K562 (cell line): ENCODE results near the gene TIFAB. TPM values are rescaled to one million over a fixed set of nuclear protein-coding genes. Genes with fewer than 3 reads are reported as not detected.

Source experiments
- ATAC-seq: fragments of 200-7000 bp; cut with Tn5 transposase; 3 replicates; pipeline ENCODE4 v1.9.1; 2020; ENCODE audit warnings: moderate library complexity
- BruUV-seq: library from RNA; stranded (reverse); fragments of 400-500 nt; replicated peaks from 2 replicates; lab custom pipeline; 2021; lab: Mats Ljungman, UMichigan
- CTCF ChIA-PET: fragments of 300-600 bp; formaldehyde crosslinking; extraction: SDS; loops from one replicate; lab custom pipeline; 2021; ENCODE audit warnings: low intra/inter-chr PET ratio; lab: Yijun Ruan, JAX
- POLR2A ChIA-PET: fragments of 300-600, 350-650 bp; sonication (Branson Sonifier 250); formaldehyde crosslinking; extraction: SDS; loops from one replicate; lab custom pipeline; 2021; ENCODE audit warnings: antibody characterized with exemption, inconsistent platforms; lab: Yijun Ruan, JAX
- DNase-seq, 4 experiments: peaks; one replicate each; pipeline versions ENCODE4 v3.0.0 to v3.0.0-alpha.2; 2011 to 2018; ENCODE audit warnings: low spot score in 3 of 4, mixed read lengths in 3 of 4; ENCODE audit errors: extremely low read depth in 1 of 4
- FAIRE-seq: peaks from 2 replicates; lab custom pipeline; 2011; peaks lifted over from hg19 to GRCh38; lab: Jason Lieb, UNC
- H2AFZ ChIP-seq: 2 replicates; pipeline ENCODE4 v1.6.0; 2011; ENCODE audit warnings: low read depth, low read length, control low read depth, inconsistent platforms
- H3K27ac ChIP-seq: fragments of 200-600 bp; 3 replicates; pipeline ENCODE4 v1.8.0; 2011; ENCODE audit warnings: low read depth, mild to moderate bottlenecking, control low read depth, inconsistent platforms, low read length, moderate library complexity, mixed read lengths; ENCODE audit errors: extremely low read depth
- H3K27me3 ChIP-seq, 2 experiments: fragments of 300-600 bp in 1 of 2; 2 replicates in 1 of 2; 3 replicates in 1 of 2; pipeline versions ENCODE4 v1.6.0 to v1.8.0; 2011; ENCODE audit warnings: inconsistent platforms in 2 of 2, low read length in 2 of 2, mild to moderate bottlenecking in 1 of 2, mixed read lengths in 1 of 2, moderate library complexity in 1 of 2; ENCODE audit not compliant: control insufficient read depth in 2 of 2, insufficient read depth in 2 of 2
- H3K36me3 ChIP-seq: fragments of 300-600 bp; 3 replicates; pipeline ENCODE4 v1.8.0; 2011; ENCODE audit warnings: mild to moderate bottlenecking, low read length, inconsistent platforms; ENCODE audit not compliant: control insufficient read depth, insufficient read depth
- H3K4me1 ChIP-seq, 2 experiments: fragments of 200-600 bp in 1 of 2; replicated peaks in 1 of 2; 2 replicates in 1 of 2; 3 replicates in 1 of 2; pipeline versions ENCODE4 v1.5.1 to v1.8.0; 2011; ENCODE audit warnings: inconsistent platforms in 2 of 2, low read length in 2 of 2, mild to moderate bottlenecking in 1 of 2, mixed read lengths in 1 of 2, moderate library complexity in 1 of 2; ENCODE audit not compliant: control insufficient read depth in 2 of 2, insufficient read depth in 2 of 2
- H3K4me2 ChIP-seq: 2 replicates; pipeline ENCODE4 v1.6.1; 2011; ENCODE audit warnings: low read length, control low read depth, inconsistent platforms, mixed read lengths; ENCODE audit not compliant: insufficient read depth
- H3K4me3 ChIP-seq: fragments of 200-600 bp; sonication (generic), shearing (Covaris generic); 2 replicates; pipeline ENCODE4 v1.5.1; 2016; ENCODE audit warnings: control low read depth, inconsistent platforms
- H3K79me2 ChIP-seq: fragments of 200-600 bp; 3 replicates; pipeline ENCODE4 v1.8.0; 2011; ENCODE audit warnings: low read length, inconsistent platforms; ENCODE audit not compliant: control insufficient read depth, insufficient read depth
- H3K9ac ChIP-seq, 2 experiments: 2 replicates each; pipeline versions ENCODE4 v1.6.0 to v1.6.1; 2011; ENCODE audit warnings: low read depth in 2 of 2, low read length in 2 of 2, control low read depth in 1 of 2, inconsistent platforms in 1 of 2, mild to moderate bottlenecking in 1 of 2, mixed read lengths in 1 of 2; ENCODE audit not compliant: insufficient read depth in 1 of 2
- H3K9me1 ChIP-seq: one replicate; pipeline ENCODE4 v1.6.0; 2011; ENCODE audit warnings: inconsistent platforms, mild to moderate bottlenecking, low read length, moderate library complexity; ENCODE audit not compliant: control insufficient read depth, insufficient read depth
- H3K9me3 ChIP-seq: replicated peaks from 2 replicates; pipeline ENCODE4 v1.5.1; 2011; ENCODE audit warnings: low read depth, low read length, inconsistent platforms; ENCODE audit not compliant: control insufficient read depth, insufficient read depth
- H4K20me1 ChIP-seq: replicated peaks from 2 replicates; pipeline ENCODE4 v1.6.1; 2011; ENCODE audit warnings: low read length, inconsistent platforms, mixed read lengths; ENCODE audit not compliant: control insufficient read depth, insufficient read depth
- BRD4 ChIP-seq: fragments of 200-600 bp; sonication (generic); IDR thresholded peaks from 2 replicates; pipeline ENCODE4 v1.6.1; 2017; ENCODE audit warnings: inconsistent platforms
- CBX5 ChIP-seq: IDR thresholded peaks from 2 replicates; pipeline ENCODE4 v1.6.1; 2014; ENCODE audit warnings: low read depth, borderline replicate concordance
- FIP1L1 ChIP-seq: fragments of 200-400 bp; formaldehyde crosslinking; IDR thresholded peaks from 2 replicates; pipeline ENCODE4 v1.6.1; 2018; ENCODE audit warnings: mild to moderate bottlenecking, low read depth, low read length; ENCODE audit not compliant: poor library complexity, severe bottlenecking
- KLF13 ChIP-seq: fragments of 450-650 bp; IDR thresholded peaks from 2 replicates; pipeline ENCODE4 v1.6.1; 2016; ENCODE audit warnings: missing genetic modification characterization, low read depth, mild to moderate bottlenecking, missing compliant biosample characterization, moderate library complexity, borderline replicate concordance
- PHF8 ChIP-seq: fragments of 200-600 bp; sonication (generic); IDR thresholded peaks from 2 replicates; pipeline ENCODE4 v1.6.1; 2012; ENCODE audit warnings: mixed run types, mild to moderate bottlenecking, inconsistent platforms, low read length, moderate library complexity, borderline replicate concordance
- POLR2G ChIP-seq: fragments of 200-400 bp; formaldehyde crosslinking; IDR thresholded peaks from 2 replicates; pipeline ENCODE4 v1.6.1; 2017; ENCODE audit warnings: low read depth, mild to moderate bottlenecking, antibody characterized with exemption, low read length, moderate library complexity
- RBFOX2 ChIP-seq: fragments of 200-400 bp; formaldehyde crosslinking; IDR thresholded peaks from 2 replicates; pipeline ENCODE4 v1.6.1; 2017; ENCODE audit warnings: low read depth, mild to moderate bottlenecking, low read length, moderate library complexity
- TAF15 ChIP-seq: fragments of 200-400 bp; formaldehyde crosslinking; IDR thresholded peaks from 2 replicates; pipeline ENCODE4 v1.6.1; 2017; ENCODE audit warnings: mild to moderate bottlenecking, low read depth, low read length, moderate library complexity
- ZFX ChIP-seq: sonication (generic); formaldehyde crosslinking; IDR thresholded peaks from 2 replicates; pipeline ENCODE4 v1.8.0; 2022; ENCODE audit warnings: mild to moderate bottlenecking, missing genetic modification reagents, moderate library complexity
- ZNF583 ChIP-seq: fragments of 250-450 bp; sonication (Bioruptor Pico); IDR thresholded peaks from 2 replicates; pipeline ENCODE4 v1.4.0; 2020
- WGBS: fragments of 100-300 bp; shearing (Covaris generic); methylation state at CpG from one replicate; pipeline ENCODE4 v1.1.6; 2016; ENCODE audit warnings: low coverage, mixed read lengths; ENCODE audit not compliant: insufficient coverage; ENCODE audit errors: missing lambda C conversion rate; 5-methylcytosine and 5-hydroxymethylcytosine counted together
- in situ Hi-C: fragments of 300-500 bp; cut with MboI; formaldehyde crosslinking; loops from 4 replicates; pipeline ENCODE4 v1.15.0; 2018; ENCODE audit warnings: inconsistent platforms, mixed read lengths
- intact Hi-C: fragments of 100-400 bp; cut with micrococcal nuclease; formaldehyde crosslinking; loops from 2 replicates; pipeline ENCODE4 v1.14.2; 2022
- polyA plus RNA-seq, 8 experiments: library from polyadenylated mRNA; depleted of rRNA in 4 of 8; stranded (reverse) in 5 of 8; unstranded in 3 of 8; fragments of >200 nt; fragmentation: Nextera tagmentation in 2 of 8; fragmentation: Illumina TruSeq in 1 of 8; extraction: Ambion mirVana in 2 of 8; extraction: Trizol in 1 of 8; gene quantifications; 2 replicates each; pipeline versions ENCODE4 v1.2.1 to v1.2.3, GENCODE V29; 2011 to 2014; ENCODE audit warnings: inconsistent platforms in 1 of 8, missing spikeins in 1 of 8
- total RNA-seq, 7 experiments: library from RNA; depleted of rRNA in 6 of 7; stranded (reverse); fragments of >200 nt in 6 of 7; fragmentation: Illumina TruSeq in 2 of 7; extraction: Trizol in 2 of 7; gene quantifications; 2 replicates each; pipeline versions ENCODE4 v1.2.1 to v1.2.3, GENCODE V29; 2011 to 2021; ENCODE audit warnings: low replicate concordance in 1 of 7
- TF ChIP-seq, protein P1 (sequence below): fragments of 450-650 bp; IDR thresholded peaks from 2 replicates; pipeline ENCODE4 v1.7.1; 2018; ENCODE audit warnings: mild to moderate bottlenecking, low read depth; ENCODE audit not compliant: partially characterized antibody
- TF ChIP-seq, protein P2 (sequence below), 3 experiments: IDR thresholded peaks in 2 of 3; conservative IDR thresholded peaks in 1 of 3; 2 replicates each; pipeline ENCODE4 v1.5.1; 2011 to 2012; ENCODE audit warnings: low read length in 3 of 3, mild to moderate bottlenecking in 3 of 3, control low read depth in 2 of 3, improper control_type of control experiment in 1 of 3, inconsistent platforms in 1 of 3, low read depth in 1 of 3, mixed read lengths in 1 of 3, moderate library complexity in 1 of 3; ENCODE audit not compliant: insufficient read depth in 2 of 3
- TF ChIP-seq, protein P3 (sequence below): fragments of 250-450 bp; sonication (Bioruptor Pico); IDR thresholded peaks from 2 replicates; pipeline ENCODE4 v1.5.0; 2022; ENCODE audit warnings: mild to moderate bottlenecking

Gene TIFAB
- total and polyA plus RNA-seq, 9 of the 15 experiments (the other 6 are each of a cell fraction or from before 2014, with no cell fraction given) = not detected

DNA sequence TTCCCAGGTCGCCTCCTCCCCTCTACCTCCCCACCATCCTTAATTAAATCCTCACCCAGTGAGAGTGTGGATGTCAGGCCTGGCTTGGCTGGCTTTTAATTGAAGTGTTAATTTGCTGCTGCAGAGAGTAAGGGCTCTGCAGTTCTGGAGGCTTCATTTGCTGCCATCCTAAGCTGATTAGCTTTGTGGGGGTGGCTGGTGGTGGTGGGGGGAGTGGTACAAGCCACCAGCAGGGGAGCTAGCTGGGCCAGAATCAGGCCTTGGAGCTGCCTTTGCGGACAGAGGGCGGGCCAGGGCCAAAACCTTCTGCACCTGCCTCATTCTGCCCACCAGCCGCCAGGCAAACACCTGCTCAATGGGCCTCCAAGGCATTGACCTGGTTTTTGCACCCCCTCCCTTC lies 26.8 kb upstream of the TIFAB start (continued):
- no peak for TF ChIP-seq FIP1L1
- TF ChIP-seq KLF13 (tag) = no peak
- no peak for TF ChIP-seq CBX5

DNA sequence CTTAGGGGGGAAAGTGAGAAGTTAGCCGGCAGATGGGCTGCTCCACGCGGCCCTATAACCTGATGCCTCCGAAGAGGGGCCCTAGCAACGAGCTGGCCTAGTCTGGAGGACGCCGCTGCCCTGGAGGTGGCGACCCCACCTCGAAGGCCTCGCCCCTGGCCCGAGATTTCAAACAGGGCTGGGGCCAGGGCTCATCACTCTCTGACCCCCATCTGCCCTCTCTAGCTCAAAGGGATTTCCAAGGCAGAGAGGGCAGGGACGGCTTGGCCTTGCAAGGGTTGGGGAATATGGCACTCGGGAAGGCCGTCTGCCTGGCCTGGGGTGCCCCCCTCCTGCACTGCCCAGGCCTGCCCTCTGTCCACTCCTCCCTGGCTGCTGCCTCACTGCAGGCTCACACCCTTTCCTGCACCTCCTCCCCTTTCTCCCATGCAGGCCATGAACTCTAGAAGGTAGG lies 25.5 kb upstream of the TIFAB start:
- Histone ChIP-seq H3K27ac (peak overlapping the region; percentile 18; the same call in 1 of the 3 replicates), H3K9me3 (no peaks in the 10 kb centered on the region), H3K9ac (peak overlapping the region in 1 of 2 experiments; percentile 74; a peak in 2 of 4 replicates), H2AFZ (peak overlapping the region; percentile 33), H4K20me1 (no peaks in the 10 kb centered on the region), H3K4me3 (no peak overlapping the region), H3K4me2 (peak overlapping the region; percentile 62), H3K27me3 (no peaks in the 10 kb centered on the region; a peak in 1 of 5 replicates), H3K36me3 (no peaks in the 10 kb centered on the region), H3K9me1 (peaks cover 9% of the 10 kb centered on the region), H3K79me2 (no peaks in the 10 kb centered on the region; the same call in 2 of the 3 replicates), H3K4me1 (peaks cover 55 to 59% of the 10 kb centered on the region in 2 experiments)
- WGBS = 58% methylated on average over 14 of the region's 14 CpGs
- POLR2A ChIA-PET = interaction anchor here (0.6 to 0.8 kb wide), 3 partner anchors 14 to 228 kb away, joined by 3 to 5 read pairs (median 3); no protein-coding TSS in a partner anchor
- CTCF ChIA-PET = no interaction called here
- in situ Hi-C loops (no loop called here), intact Hi-C loops (no loop called here)
- FAIRE-seq (no peak), DNase-seq (no peak), ATAC-seq (peak; percentile 12)
- no TSS peak for BruUV-seq
- 0 out of 2 replicates have a peak, but pooled peaks have one; percentile 15 for TF ChIP-seq RBFOX2
- TF ChIP-seq, protein P1, sequence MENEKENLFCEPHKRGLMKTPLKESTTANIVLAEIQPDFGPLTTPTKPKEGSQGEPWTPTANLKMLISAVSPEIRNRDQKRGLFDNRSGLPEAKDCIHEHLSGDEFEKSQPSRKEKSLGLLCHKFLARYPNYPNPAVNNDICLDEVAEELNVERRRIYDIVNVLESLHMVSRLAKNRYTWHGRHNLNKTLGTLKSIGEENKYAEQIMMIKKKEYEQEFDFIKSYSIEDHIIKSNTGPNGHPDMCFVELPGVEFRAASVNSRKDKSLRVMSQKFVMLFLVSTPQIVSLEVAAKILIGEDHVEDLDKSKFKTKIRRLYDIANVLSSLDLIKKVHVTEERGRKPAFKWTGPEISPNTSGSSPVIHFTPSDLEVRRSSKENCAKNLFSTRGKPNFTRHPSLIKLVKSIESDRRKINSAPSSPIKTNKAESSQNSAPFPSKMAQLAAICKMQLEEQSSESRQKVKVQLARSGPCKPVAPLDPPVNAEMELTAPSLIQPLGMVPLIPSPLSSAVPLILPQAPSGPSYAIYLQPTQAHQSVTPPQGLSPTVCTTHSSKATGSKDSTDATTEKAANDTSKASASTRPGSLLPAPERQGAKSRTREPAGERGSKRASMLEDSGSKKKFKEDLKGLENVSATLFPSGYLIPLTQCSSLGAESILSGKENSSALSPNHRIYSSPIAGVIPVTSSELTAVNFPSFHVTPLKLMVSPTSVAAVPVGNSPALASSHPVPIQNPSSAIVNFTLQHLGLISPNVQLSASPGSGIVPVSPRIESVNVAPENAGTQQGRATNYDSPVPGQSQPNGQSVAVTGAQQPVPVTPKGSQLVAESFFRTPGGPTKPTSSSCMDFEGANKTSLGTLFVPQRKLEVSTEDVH = no peak
- peak; percentile 22; the same call in 1 of the 2 replicates for TF ChIP-seq PHF8
- TF ChIP-seq ZNF583 (CRISPR knock-in tag) = no peak
- TF ChIP-seq, protein P2, sequence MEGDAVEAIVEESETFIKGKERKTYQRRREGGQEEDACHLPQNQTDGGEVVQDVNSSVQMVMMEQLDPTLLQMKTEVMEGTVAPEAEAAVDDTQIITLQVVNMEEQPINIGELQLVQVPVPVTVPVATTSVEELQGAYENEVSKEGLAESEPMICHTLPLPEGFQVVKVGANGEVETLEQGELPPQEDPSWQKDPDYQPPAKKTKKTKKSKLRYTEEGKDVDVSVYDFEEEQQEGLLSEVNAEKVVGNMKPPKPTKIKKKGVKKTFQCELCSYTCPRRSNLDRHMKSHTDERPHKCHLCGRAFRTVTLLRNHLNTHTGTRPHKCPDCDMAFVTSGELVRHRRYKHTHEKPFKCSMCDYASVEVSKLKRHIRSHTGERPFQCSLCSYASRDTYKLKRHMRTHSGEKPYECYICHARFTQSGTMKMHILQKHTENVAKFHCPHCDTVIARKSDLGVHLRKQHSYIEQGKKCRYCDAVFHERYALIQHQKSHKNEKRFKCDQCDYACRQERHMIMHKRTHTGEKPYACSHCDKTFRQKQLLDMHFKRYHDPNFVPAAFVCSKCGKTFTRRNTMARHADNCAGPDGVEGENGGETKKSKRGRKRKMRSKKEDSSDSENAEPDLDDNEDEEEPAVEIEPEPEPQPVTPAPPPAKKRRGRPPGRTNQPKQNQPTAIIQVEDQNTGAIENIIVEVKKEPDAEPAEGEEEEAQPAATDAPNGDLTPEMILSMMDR (IDR thresholded peaks at IDR 0.05 in 2 of 3, conservative IDR thresholded peaks at IDR 0.05 in 1 of 3; ENCODE audit: insufficient read depth in 2 of 3, low read depth in 1 of 3, low read length in 3 of 3) = no peak
- TF ChIP-seq ZFX (CRISPR knock-in tag) = peak; percentile 84
- no peak for TF ChIP-seq BRD4
- 0 out of 2 replicates have a peak, but pooled peaks have one; percentile 80 for TF ChIP-seq TAF15
- TF ChIP-seq POLR2G = no peak
- TF ChIP-seq, protein P3, sequence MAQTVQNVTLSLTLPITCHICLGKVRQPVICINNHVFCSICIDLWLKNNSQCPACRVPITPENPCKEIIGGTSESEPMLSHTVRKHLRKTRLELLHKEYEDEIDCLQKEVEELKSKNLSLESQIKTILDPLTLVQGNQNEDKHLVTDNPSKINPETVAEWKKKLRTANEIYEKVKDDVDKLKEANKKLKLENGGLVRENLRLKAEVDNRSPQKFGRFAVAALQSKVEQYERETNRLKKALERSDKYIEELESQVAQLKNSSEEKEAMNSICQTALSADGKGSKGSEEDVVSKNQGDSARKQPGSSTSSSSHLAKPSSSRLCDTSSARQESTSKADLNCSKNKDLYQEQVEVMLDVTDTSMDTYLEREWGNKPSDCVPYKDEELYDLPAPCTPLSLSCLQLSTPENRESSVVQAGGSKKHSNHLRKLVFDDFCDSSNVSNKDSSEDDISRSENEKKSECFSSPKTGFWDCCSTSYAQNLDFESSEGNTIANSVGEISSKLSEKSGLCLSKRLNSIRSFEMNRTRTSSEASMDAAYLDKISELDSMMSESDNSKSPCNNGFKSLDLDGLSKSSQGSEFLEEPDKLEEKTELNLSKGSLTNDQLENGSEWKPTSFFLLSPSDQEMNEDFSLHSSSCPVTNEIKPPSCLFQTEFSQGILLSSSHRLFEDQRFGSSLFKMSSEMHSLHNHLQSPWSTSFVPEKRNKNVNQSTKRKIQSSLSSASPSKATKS (CRISPR knock-in tag) = no peak
